HG03196 (cell line): ENCODE results near the gene MINDY4.

Experiments
- ATAC-seq: cut with Tn5 transposase; IDR thresholded peaks from one replicate; pipeline ENCODE4 v1.9.1; 2021; ENCODE audit not compliant: unreplicated experiment

Gene MINDY4

DNA sequence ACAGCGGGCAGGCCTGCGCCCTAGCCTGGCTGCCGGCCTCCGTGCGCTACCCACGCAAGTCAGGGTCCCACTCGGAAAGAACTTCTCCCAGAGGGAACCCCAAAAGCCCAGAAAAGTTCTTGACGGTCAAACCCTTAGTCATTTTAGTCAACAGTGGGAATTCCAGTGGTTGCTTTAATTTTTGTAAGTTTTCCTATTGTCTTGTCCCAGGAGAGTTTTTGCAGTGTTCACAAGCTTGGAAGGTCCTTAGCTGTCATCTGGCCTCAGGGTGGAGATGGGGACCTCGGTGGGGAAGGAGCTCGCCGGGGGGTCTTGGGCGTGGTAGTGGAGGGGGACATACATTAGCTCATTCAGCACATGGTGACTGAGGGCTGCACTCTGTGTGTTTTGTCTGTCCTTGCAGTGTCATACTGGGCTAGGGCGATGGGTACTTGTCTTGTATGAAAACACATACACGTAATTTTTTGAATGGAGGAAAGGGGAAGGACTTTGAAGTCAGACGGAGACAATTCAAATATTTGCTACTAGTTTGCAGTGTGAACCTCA is 736 bp downstream of the MINDY4 start:
- no peak for ATAC-seq

GRCh38 chr7:30772984-30773383 is 1.8 kb downstream of the MINDY4 start:
- ATAC-seq: no peak

- ATAC-seq: no peak
Observed at GRCh38 chr7:30775992-30776391, 4.8 kb downstream of the MINDY4 start.

GRCh38 chr7:30776971-30777370 is 5.8 kb downstream of the MINDY4 start:
- no peak for ATAC-seq

- ATAC-seq: no peak
Observed at GRCh38 chr7:30778255-30779025, 7.2 kb downstream of the MINDY4 start.

GRCh38 chr7:30779574-30779973 is 8.4 kb downstream of the MINDY4 start:
- ATAC-seq: no peak

- ATAC-seq: no peak
Observed at GRCh38 chr7:30780941-30781340, 9.7 kb downstream of the MINDY4 start.

DNA sequence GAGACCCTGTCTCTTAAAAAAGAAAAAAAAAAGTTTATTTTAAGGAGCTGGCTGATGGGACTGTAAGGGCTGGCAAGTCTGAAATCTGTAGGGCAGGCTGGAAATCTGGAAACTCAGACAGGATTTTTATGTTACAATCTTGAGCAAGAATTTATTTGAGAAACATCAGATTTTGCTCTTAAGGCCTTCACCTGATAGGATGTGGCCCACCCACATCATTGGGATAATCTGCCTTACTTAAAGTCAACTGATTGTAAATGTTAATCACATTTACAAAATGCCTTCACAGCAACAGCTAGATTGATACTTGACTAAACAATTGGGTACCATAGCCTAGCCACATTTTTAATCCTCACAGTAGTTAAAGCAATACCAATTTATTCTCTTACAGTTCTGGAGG is 11.5 kb downstream of the MINDY4 start:
- no peak for ATAC-seq

DNA sequence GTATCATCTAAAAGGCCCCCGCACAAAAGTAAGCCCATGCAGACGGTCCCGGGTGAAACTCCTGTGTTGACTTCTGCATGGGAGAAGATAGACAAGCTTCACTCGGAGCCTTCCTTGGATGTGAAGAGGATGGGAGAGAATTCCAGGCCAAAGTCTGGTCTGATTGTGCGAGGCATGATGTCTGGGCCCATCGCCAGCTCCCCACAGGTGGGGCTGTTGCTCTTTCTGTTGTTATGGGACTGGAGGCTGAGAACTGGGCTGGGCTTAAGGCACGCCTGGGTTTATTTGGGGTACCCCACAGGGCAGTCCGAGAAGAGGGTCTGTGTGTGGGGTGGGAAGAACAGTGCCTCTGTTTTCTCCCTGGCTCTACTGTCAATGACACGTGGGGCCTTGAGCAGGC is 14.6 kb downstream of the MINDY4 start:
- ATAC-seq: no peak

- no peak for ATAC-seq
Observed at GRCh38 chr7:30787486-30787885, 16.3 kb downstream of the MINDY4 start.

- ATAC-seq: no peak
Observed at GRCh38 chr7:30788640-30789333, 17.6 kb downstream of the MINDY4 start.

DNA sequence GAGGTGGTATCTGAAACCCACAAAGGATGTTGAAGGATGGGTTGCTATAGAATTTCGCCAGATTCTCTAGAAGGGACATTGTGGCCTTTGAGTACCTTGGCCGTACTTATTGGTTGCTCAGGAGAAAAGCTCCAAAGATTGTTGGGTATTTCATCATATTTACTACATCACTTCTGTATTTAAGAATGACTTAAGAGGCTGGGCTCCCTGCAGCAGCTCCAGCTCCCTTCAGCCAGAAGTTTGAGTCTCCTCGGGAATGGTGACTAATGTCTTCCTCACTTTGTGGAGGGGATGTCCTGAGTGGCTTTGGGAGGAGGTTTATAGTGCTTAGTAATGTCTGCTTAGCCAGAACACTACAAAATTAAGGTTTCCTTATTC is 18.1 kb downstream of the MINDY4 start:
- no peak for ATAC-seq

DNA sequence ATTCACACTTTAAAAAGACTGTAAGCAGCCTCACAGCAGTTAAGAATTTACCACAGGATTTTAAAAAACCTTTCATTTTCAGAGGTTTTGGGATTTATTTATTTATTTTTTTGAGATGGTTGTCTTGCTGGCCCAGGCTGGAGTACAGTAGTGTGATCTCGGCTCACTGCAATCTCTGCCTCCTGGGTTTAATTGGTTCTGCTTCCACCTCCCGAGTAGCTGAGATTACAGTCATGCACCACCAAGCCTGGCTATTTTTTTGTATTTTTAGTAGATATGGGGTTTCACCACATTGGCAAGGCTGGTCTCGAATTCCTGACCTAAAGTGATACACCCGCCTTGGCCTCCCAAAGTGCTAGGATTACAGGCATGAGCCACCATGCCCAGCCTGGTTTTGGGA is 19.1 kb downstream of the MINDY4 start:
- ATAC-seq: no peak

DNA sequence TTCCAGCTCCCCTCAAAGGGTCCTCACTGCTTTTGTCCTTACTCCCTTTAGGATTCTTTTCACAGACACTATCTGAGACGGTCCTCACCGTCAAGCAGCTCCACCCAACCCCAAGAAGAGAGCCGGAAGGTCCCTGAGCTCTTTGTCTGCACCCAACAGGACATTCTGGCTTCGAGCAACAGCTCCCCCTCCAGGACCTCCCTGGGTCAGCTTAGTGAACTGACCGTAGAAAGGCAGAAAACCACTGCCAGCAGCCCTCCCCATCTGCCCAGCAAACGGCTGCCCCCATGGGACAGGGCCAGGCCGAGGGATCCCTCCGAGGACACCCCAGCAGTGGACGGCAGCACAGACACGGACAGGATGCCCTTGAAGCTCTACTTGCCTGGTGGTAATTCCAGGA is 19.9 kb downstream of the MINDY4 start:
- ATAC-seq: no peak

DNA sequence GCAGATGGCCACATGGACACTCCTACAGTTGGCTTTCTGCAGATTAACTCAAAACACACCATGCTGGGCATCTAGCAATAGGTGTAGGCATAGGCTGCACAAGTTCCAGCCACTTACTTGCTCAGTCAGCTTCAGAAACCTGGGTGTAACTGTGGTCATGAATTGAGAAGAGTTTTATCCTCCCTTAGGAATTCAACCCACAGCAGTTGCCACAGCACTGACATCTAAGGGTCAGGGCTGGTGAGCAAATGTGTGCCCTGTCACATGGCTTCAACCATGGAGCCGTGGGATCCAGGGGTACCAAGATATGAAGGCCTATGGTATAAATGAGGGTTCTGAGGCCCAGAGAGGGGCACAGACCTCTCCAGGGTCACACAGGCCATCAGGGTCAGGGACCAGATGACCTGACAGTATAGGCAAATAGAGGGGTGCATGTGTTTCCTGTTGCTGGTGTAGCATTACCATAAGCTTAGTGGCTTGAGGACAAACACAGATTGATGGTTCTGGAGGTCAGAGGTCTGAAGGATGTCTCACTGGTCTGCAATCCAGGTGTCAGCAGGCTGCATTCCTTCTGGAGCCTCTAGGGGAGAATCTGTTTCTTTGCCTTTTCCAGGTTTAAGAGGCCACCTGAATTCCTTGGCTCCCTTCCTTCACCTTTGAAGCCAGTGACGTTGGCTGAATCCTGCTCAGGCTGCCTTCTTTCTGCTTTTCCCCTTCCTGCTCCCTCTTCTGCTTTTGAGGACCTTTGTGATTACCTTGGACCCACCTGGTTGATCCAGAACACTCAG is 24.1 kb downstream of the MINDY4 start:
- no peak for ATAC-seq

- ATAC-seq: no peak
Observed at GRCh38 chr7:30796105-30796869, 25.1 kb downstream of the MINDY4 start.

DNA sequence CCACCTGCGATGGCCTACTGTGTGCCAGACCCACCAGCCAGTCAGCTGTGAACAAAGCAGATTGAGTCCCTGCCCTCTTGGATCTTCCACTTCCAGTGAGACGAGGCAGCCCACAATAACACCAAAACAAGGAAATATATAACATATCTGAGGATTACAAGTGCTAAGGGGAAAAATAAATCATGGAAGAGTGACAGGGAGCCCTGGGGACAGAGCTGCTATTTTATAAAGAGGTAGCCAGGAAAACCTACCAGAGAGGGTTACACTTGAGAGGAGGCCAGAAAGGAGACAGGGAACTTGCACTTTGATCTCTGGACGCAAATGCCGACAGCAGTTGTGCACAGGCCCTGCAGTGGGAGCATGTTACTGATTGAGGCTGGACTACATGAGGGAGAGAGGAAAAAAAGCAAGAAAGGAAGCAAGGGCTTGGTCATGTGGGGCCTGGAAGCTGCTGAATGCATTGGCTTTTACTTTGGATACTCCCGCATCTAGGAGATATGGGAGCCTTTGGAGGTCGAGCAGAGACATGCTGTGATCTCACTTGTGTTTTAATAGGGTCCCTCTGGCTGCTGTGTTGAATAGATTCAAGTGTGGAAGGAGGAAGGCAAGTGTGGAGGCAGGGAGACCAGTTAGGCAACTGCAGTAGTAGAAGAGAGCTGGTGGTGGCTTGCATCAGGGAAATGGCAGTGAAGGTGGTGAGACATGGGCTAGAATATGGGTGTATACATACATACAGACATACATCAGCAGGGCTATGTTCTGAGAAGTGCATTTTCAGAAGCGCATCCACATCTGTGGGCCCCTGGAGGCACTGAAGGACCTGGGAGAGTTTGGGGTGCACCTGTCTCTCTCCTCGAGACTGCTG is 26.2 kb downstream of the MINDY4 start:
- ATAC-seq: no peak

GRCh38 chr7:30799206-30799975 is 28.2 kb downstream of the MINDY4 start:
- peak; percentile 80 for ATAC-seq

GRCh38 chr7:30799976-30800661 is 28.9 kb downstream of the MINDY4 start:
- ATAC-seq: peak; percentile 1
